GM23248 (cell line): ENCODE measurements around the gene PDCD1LG2.

Experiments used
- EZH2 ChIP-seq: fragments of 200-600 bp; sonication (generic); IDR thresholded peaks from 2 replicates; pipeline ENCODE4 v1.6.1; 2018; ENCODE audit warnings: antibody characterized with exemption, mild to moderate bottlenecking; ENCODE audit not compliant: insufficient read depth, poor library complexity, severe bottlenecking
- EZH2phosphoT487 ChIP-seq: fragments of 200-600 bp; sonication (generic); IDR thresholded peaks from 2 replicates; pipeline ENCODE4 v1.6.1; 2018; ENCODE audit warnings: antibody characterized with exemption, moderate library complexity, mild to moderate bottlenecking, low read depth; ENCODE audit not compliant: insufficient read depth

GRCh38 chr9:5532306-5532705 lies 22.0 kb downstream of the PDCD1LG2 start:
- TF ChIP-seq EZH2phosphoT487 (no peak), EZH2 (no peak)
